GM12875 (cell line): ENCODE data around the gene IGDCC3.

Experiments
- H3K4me3 ChIP-seq: one replicate; pipeline ENCODE4 v1.5.1; 2011; ENCODE audit warnings: low read depth, low read length, control low read depth
- TF ChIP-seq, protein P1 (sequence below): IDR thresholded peaks from 2 replicates; pipeline ENCODE4 v1.5.1; 2011; ENCODE audit warnings: low read depth, mild to moderate bottlenecking, control low read depth, inconsistent platforms, low read length, moderate library complexity, borderline replicate concordance; ENCODE audit not compliant: insufficient read depth

Gene IGDCC3

GRCh38 chr15:65388306-65389080 is 10.7 kb upstream of the IGDCC3 start:
- no peak overlapping the region for H3K4me3 ChIP-seq
- TF ChIP-seq, protein P1, sequence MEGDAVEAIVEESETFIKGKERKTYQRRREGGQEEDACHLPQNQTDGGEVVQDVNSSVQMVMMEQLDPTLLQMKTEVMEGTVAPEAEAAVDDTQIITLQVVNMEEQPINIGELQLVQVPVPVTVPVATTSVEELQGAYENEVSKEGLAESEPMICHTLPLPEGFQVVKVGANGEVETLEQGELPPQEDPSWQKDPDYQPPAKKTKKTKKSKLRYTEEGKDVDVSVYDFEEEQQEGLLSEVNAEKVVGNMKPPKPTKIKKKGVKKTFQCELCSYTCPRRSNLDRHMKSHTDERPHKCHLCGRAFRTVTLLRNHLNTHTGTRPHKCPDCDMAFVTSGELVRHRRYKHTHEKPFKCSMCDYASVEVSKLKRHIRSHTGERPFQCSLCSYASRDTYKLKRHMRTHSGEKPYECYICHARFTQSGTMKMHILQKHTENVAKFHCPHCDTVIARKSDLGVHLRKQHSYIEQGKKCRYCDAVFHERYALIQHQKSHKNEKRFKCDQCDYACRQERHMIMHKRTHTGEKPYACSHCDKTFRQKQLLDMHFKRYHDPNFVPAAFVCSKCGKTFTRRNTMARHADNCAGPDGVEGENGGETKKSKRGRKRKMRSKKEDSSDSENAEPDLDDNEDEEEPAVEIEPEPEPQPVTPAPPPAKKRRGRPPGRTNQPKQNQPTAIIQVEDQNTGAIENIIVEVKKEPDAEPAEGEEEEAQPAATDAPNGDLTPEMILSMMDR, result no peak

DNA sequence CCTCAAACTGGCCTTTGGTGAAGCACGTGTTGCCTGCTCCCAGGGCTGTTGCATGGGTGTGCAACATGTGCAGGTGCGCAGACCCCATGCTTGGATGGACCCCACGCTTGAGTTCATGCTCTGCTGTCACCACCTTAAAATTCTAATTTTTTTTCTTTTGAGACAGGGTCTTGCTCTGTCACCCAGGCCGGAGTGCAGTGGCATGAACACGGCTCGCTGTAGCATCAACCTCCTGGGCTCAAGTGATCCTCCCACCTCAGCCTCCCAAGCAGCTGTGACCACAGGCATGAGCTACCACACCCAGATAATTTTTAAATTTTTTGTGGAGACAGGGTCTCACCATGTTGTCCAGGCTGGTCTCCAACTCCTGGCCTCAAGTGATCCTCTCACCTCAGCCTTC is 9.1 kb upstream of the IGDCC3 start:
- TF ChIP-seq, protein P1, result no peak
- H3K4me3 ChIP-seq, result no peak overlapping the region

- TF ChIP-seq, protein P1, result no peak
- no peak overlapping the region for H3K4me3 ChIP-seq
Observed at GRCh38 chr15:65386376-65386775, 8.6 kb upstream of the IGDCC3 start.

DNA sequence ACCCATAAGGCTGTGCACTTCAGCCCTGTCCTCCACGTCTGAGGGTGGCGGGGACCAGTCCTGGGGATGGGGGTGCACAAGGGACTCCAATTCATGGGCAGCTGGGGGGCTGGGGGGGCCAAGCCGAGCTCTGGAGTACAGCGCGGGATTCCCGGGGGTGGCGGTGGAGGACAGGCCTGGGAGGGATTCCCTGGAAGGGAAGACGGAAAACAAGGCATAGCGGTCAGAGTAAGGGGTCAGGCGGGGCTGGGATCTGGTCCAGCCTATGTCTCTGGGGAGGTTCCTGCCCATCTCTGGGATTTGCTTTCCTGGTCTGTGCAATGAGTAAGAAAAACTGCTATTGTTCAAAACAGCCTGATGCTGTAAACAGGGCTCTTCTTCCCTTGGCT is 8.1 kb upstream of the IGDCC3 start:
- no peak overlapping the region for H3K4me3 ChIP-seq
- TF ChIP-seq, protein P1, result no peak

- peak overlapping the region; percentile 36 for H3K4me3 ChIP-seq
Observed at GRCh38 chr15:65384895-65385869, 7.4 kb upstream of the IGDCC3 start.

DNA sequence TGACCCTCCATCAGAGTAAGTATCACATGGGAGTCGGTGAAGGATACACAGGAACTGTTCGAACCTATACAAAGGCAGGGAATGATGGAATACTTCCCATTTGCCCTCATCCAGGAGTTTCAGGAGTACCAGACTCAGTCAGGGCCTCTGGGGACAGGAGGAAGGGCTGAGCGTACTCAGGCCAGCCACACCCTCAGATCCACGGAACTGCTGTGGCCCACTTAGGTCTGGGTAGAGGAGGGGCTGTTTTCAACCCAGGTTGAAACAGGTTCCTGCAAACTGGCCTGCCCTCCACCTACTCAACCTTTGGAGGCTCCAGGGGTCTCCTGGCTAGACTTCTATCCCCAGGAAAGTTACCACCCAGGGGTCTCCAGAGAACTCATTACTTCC is 6.7 kb upstream of the IGDCC3 start:
- H3K4me3 ChIP-seq, result no peak overlapping the region
- TF ChIP-seq, protein P1, result no peak

More at GRCh38 chr15:65384895-65385869, 7.4 kb upstream of the IGDCC3 start:
- TF ChIP-seq, protein P1, result peak; percentile 95
